IMR-90 (cell line): ENCODE measurements around the gene MNDA. TPM values are rescaled to one million over a fixed set of nuclear protein-coding genes. Genes with fewer than 3 reads are reported as not detected.

ENCODE experiments used
- ATAC-seq: fragments of 200-7000 bp; cut with Tn5 transposase; 2 replicates; pipeline ENCODE4 v1.9.1; 2020; ENCODE audit warnings: low read depth, mild to moderate bottlenecking, moderate library complexity
- BruUV-seq: library from RNA; stranded (reverse); fragments of 400-500 nt; replicated peaks from 2 replicates; lab custom pipeline; 2021; lab: Mats Ljungman, UMichigan
- CTCF ChIA-PET: fragments of 300-600 bp; formaldehyde crosslinking; extraction: SDS; loops from one replicate; lab custom pipeline; 2021; ENCODE audit warnings: antibody characterized with exemption; lab: Yijun Ruan, JAX
- POLR2A ChIA-PET: fragments of 300-600 bp; sonication (Branson Sonifier 250); formaldehyde crosslinking; loops from one replicate; lab custom pipeline; 2022; ENCODE audit warnings: antibody characterized with exemption; ENCODE audit not compliant: unreplicated experiment; lab: Charles Lee
- DNase-seq: peaks from one replicate; pipeline ENCODE4 v3.0.0; 2013
- H2AFZ ChIP-seq: replicated peaks from 2 replicates; pipeline ENCODE3; 2013; ENCODE audit warnings: low read length, mild to moderate bottlenecking; ENCODE audit not compliant: poor library complexity
- H2AK5ac ChIP-seq: 2 replicates; pipeline ENCODE4 v1.6.1; 2013; ENCODE audit warnings: low read depth, low read length, inconsistent platforms
- H2AK9ac ChIP-seq: replicated peaks from 2 replicates; pipeline ENCODE3; 2013; ENCODE audit warnings: mild to moderate bottlenecking, low read depth, low read length, moderate library complexity; ENCODE audit not compliant: poor library complexity
- H2BK120ac ChIP-seq: 2 replicates; pipeline ENCODE4 v1.6.1; 2013; ENCODE audit warnings: low read depth, low read length, inconsistent platforms
- H2BK15ac ChIP-seq: 3 replicates; pipeline ENCODE4 v1.6.1; 2013; ENCODE audit warnings: low read depth, low read length, inconsistent platforms
- H2BK20ac ChIP-seq: 2 replicates; pipeline ENCODE4 v1.6.1; 2013; ENCODE audit warnings: low read depth, mild to moderate bottlenecking, inconsistent platforms, low read length, moderate library complexity
- H2BK5ac ChIP-seq: 2 replicates; pipeline ENCODE4 v1.6.1; 2013; ENCODE audit warnings: mild to moderate bottlenecking, low read depth, low read length, inconsistent platforms; ENCODE audit not compliant: poor library complexity, severe bottlenecking
- H3K14ac ChIP-seq: replicated peaks from 2 replicates; pipeline ENCODE4 v1.6.1; 2013; ENCODE audit warnings: low read depth, low read length, inconsistent platforms
- H3K18ac ChIP-seq: 2 replicates; pipeline ENCODE4 v1.6.1; 2013; ENCODE audit warnings: low read depth, low read length, control low read depth
- H3K23ac ChIP-seq: 2 replicates; pipeline ENCODE4 v1.6.1; 2013; ENCODE audit warnings: low read depth, low read length, inconsistent platforms
- H3K27ac ChIP-seq: 2 replicates; pipeline ENCODE4 v1.5.1; 2013; ENCODE audit warnings: mild to moderate bottlenecking, control low read depth, low read length; ENCODE audit not compliant: insufficient read depth
- H3K27me3 ChIP-seq: 2 replicates; pipeline ENCODE4 v1.6.1; 2013; ENCODE audit warnings: low read length; ENCODE audit not compliant: control insufficient read depth, insufficient read depth
- H3K36me3 ChIP-seq: 2 replicates; pipeline ENCODE4 v1.6.1; 2013; ENCODE audit warnings: low read length, mixed read lengths; ENCODE audit not compliant: control insufficient read depth, insufficient read depth
- H3K4ac ChIP-seq: 2 replicates; pipeline ENCODE4 v1.6.1; 2013; ENCODE audit warnings: low read depth, low read length, inconsistent platforms
- H3K4me1 ChIP-seq: 2 replicates; pipeline ENCODE4 v1.6.1; 2013; ENCODE audit warnings: low read length, mixed read lengths; ENCODE audit not compliant: control insufficient read depth, insufficient read depth
- H3K4me2 ChIP-seq: 2 replicates; pipeline ENCODE4 v1.6.1; 2013; ENCODE audit warnings: low read depth, mild to moderate bottlenecking, control low read depth, low read length, moderate library complexity
- H3K4me3 ChIP-seq: 2 replicates; pipeline ENCODE4 v1.5.1; 2013; ENCODE audit warnings: low read depth, mild to moderate bottlenecking, control low read depth, low read length, moderate library complexity; ENCODE audit not compliant: insufficient read depth
- H3K56ac ChIP-seq: 2 replicates; pipeline ENCODE4 v1.6.1; 2013; ENCODE audit warnings: low read length, inconsistent platforms; ENCODE audit not compliant: insufficient read depth; ENCODE audit errors: extremely low read depth
- H3K79me1 ChIP-seq, 2 experiments: 2 replicates each; pipeline ENCODE4 v1.6.1; 2013; ENCODE audit warnings: low read length in 2 of 2, inconsistent platforms in 1 of 2, low read depth in 1 of 2
- H3K9ac ChIP-seq: 2 replicates; pipeline ENCODE4 v1.6.1; 2013; ENCODE audit warnings: low read depth, low read length, control low read depth
- H3K9me1 ChIP-seq: 2 replicates; pipeline ENCODE4 v1.6.1; 2013; ENCODE audit warnings: low read length, inconsistent platforms; ENCODE audit not compliant: insufficient read depth
- H3K9me3 ChIP-seq: 2 replicates; pipeline ENCODE4 v1.6.1; 2013; ENCODE audit warnings: low read length; ENCODE audit not compliant: control insufficient read depth, insufficient read depth
- H4K20me1 ChIP-seq: 2 replicates; pipeline ENCODE4 v1.6.1; 2013; ENCODE audit warnings: low read length, inconsistent platforms; ENCODE audit not compliant: insufficient read depth
- H4K5ac ChIP-seq: 2 replicates; pipeline ENCODE4 v1.6.1; 2013; ENCODE audit warnings: mild to moderate bottlenecking, low read depth, low read length, control low read depth
- H4K8ac ChIP-seq, 2 experiments: 2 replicates each; pipeline ENCODE4 v1.6.1; 2013; ENCODE audit warnings: low read depth in 2 of 2, low read length in 2 of 2, control low read depth in 1 of 2, inconsistent platforms in 1 of 2
- H4K91ac ChIP-seq: 2 replicates; pipeline ENCODE4 v1.6.1; 2013; ENCODE audit warnings: low read depth, low read length, inconsistent platforms; ENCODE audit not compliant: insufficient read depth
- BHLHE40 ChIP-seq: fragments of 150-350 bp; IDR thresholded peaks from 2 replicates; pipeline ENCODE4 v1.6.1; 2016; ENCODE audit warnings: mild to moderate bottlenecking, low read depth, low read length
- CEBPB ChIP-seq: IDR thresholded peaks from 2 replicates; pipeline ENCODE4 v1.6.1; 2012; ENCODE audit warnings: low read depth, low read length, improper control_type of control experiment
- CHD1 ChIP-seq: IDR thresholded peaks from 2 replicates; pipeline ENCODE4 v1.6.1; 2012; ENCODE audit warnings: low read depth, low read length, improper control_type of control experiment
- FOS ChIP-seq: fragments of 150-350 bp; IDR thresholded peaks from 2 replicates; pipeline ENCODE4 v1.6.1; 2016; ENCODE audit warnings: low read depth, low read length
- MAFK ChIP-seq: IDR thresholded peaks from 2 replicates; pipeline ENCODE4 v1.6.1; 2012; ENCODE audit warnings: low read depth, low read length, improper control_type of control experiment
- MAZ ChIP-seq: IDR thresholded peaks from 2 replicates; pipeline ENCODE4 v1.6.1; 2012; ENCODE audit warnings: low read depth, mild to moderate bottlenecking, low read length, improper control_type of control experiment, moderate library complexity, borderline replicate concordance
- MXI1 ChIP-seq: IDR thresholded peaks from 2 replicates; pipeline ENCODE4 v1.6.1; 2012; ENCODE audit warnings: low read depth, mild to moderate bottlenecking, low read length, moderate library complexity, borderline replicate concordance
- NFE2L2 ChIP-seq: fragments of 150-350 bp; IDR thresholded peaks from 2 replicates; pipeline ENCODE4 v1.6.1; 2016; ENCODE audit warnings: low read depth, mild to moderate bottlenecking, low read length
- POLR2A ChIP-seq: IDR thresholded peaks from 2 replicates; pipeline ENCODE4 v1.6.1; 2012; ENCODE audit warnings: mild to moderate bottlenecking, low read depth, low read length
- RAD21 ChIP-seq: IDR thresholded peaks from 2 replicates; pipeline ENCODE4 v1.6.1; 2012; ENCODE audit warnings: low read length, improper control_type of control experiment
- RCOR1 ChIP-seq: IDR thresholded peaks from 2 replicates; pipeline ENCODE4 v1.6.1; 2012; ENCODE audit warnings: mild to moderate bottlenecking, low read length, improper control_type of control experiment; ENCODE audit not compliant: insufficient replicate concordance
- RFX5 ChIP-seq: IDR thresholded peaks from 2 replicates; pipeline ENCODE4 v1.8.0; 2012; ENCODE audit warnings: low read depth, mild to moderate bottlenecking, low read length, moderate library complexity
- SMC3 ChIP-seq: fragments of 150-350 bp; IDR thresholded peaks from 2 replicates; pipeline ENCODE4 v1.6.1; 2016; ENCODE audit warnings: low read depth, mild to moderate bottlenecking, antibody characterized with exemption, low read length, moderate library complexity
- WGBS, 2 experiments: methylation state at CpG; one replicate each; pipeline versions ENCODE4 v1.1.5 to v1.1.7; 2013; ENCODE audit warnings: missing lambda C conversion rate in 2 of 2; ENCODE audit not compliant: insufficient read length in 1 of 2; ENCODE audit errors: extremely low coverage in 2 of 2; 5-methylcytosine and 5-hydroxymethylcytosine counted together
- dilution Hi-C: fragments of 300-500 bp; cut with HindIII; formaldehyde crosslinking; loops from one replicate; pipeline ENCODE4 v1.14.3; 2018; ENCODE audit warnings: low sequenced_read_pairs; ENCODE audit not compliant: unreplicated experiment
- in situ Hi-C: fragments of 300-500 bp; cut with MboI; formaldehyde crosslinking; loops from 3 replicates; pipeline ENCODE4 v1.14.3; 2019; ENCODE audit warnings: low sequenced_read_pairs, inconsistent platforms, mixed read lengths
- intact Hi-C: fragments of 100-400 bp; cut with micrococcal nuclease; formaldehyde crosslinking; loops from 2 replicates; pipeline ENCODE4 v1.10.0; 2022
- polyA plus RNA-seq, 3 experiments: library from polyadenylated mRNA; depleted of rRNA; stranded (reverse); fragments of >200 nt; gene quantifications; 2 replicates each; pipeline ENCODE4 v1.2.3, GENCODE V29; 2012; ENCODE audit warnings: low replicate concordance in 1 of 3
- total RNA-seq: library from RNA; depleted of rRNA; stranded (reverse); fragments of >200 nt; gene quantifications from 2 replicates; pipeline ENCODE4 v1.2.3, GENCODE V29; 2012
- TF ChIP-seq, protein P1 (sequence below): fragments of 150-350 bp; IDR thresholded peaks from 2 replicates; pipeline ENCODE4 v1.6.1; 2017; ENCODE audit warnings: mild to moderate bottlenecking, antibody characterized with exemption, low read length, low read depth
- TF ChIP-seq, protein P2 (sequence below): conservative IDR thresholded peaks from 2 replicates; pipeline ENCODE4 v1.5.1; 2012; ENCODE audit warnings: mild to moderate bottlenecking, low read depth, low read length, improper control_type of control experiment
- TF ChIP-seq, protein P3 (sequence below): fragments of 150-350 bp; IDR thresholded peaks from 2 replicates; pipeline ENCODE4 v1.6.1; 2016; ENCODE audit warnings: low read depth, mild to moderate bottlenecking, low read length, moderate library complexity, borderline replicate concordance

The MNDA gene
- total and polyA plus RNA-seq, 2 of the 4 experiments (the other 2 are of a cell fraction): not detected

DNA sequence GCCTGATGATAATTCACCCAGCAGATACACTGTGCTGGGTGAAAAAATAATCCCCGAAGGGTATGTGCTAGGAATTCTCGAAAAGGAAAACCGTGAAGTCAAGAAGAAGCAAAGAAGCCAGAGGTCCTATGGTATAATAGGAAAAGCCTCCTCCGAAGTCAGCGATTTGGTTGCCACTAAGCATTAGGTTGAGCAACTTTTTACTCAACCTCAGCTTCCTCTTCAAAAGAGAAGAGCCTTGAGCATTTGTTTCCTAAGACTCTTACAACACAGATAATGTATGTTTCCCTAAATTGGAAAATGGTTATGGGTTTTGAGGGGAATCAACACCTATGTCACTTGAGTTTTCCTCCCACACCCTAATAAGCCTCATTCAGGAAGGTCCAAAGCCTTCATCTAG, 21.3 kb upstream of the MNDA start:
- no peaks in the 10 kb centered on the region for H3K36me3 ChIP-seq
- no peak overlapping the region for H2AK5ac ChIP-seq
- H3K4me3 ChIP-seq: no peak overlapping the region
- no peaks in the 10 kb centered on the region for H4K20me1 ChIP-seq
- no peaks in the 10 kb centered on the region; the same call in 1 of the 2 replicates for H3K9me1 ChIP-seq
- H4K8ac ChIP-seq: no peak overlapping the region
- intact Hi-C loops: no loop called here
- no peak overlapping the region for H3K23ac ChIP-seq
- DNase-seq: no peak
- no peak overlapping the region for H2BK120ac ChIP-seq
- BruUV-seq: no TSS peak
- H3K4me2 ChIP-seq: no peak overlapping the region
- H3K9me3 ChIP-seq: no peaks in the 10 kb centered on the region; the same call in 1 of the 2 replicates
- POLR2A ChIA-PET: no interaction called here
- H4K5ac ChIP-seq: no peak overlapping the region
- no peaks in the 10 kb centered on the region for H3K4me1 ChIP-seq
- H3K9ac ChIP-seq: no peak overlapping the region
- H3K18ac ChIP-seq: no peak overlapping the region
- no peak overlapping the region for H3K56ac ChIP-seq
- H3K27ac ChIP-seq: no peak overlapping the region
- no peaks in the 10 kb centered on the region for H3K27me3 ChIP-seq
- in situ Hi-C loops: no loop called here
- no peak overlapping the region for H2BK20ac ChIP-seq
- no peak overlapping the region for H2BK5ac ChIP-seq
- ATAC-seq: no peak
- H2AFZ ChIP-seq: no peak overlapping the region
- H2BK15ac ChIP-seq: no peak overlapping the region
- CTCF ChIA-PET: no interaction called here
- dilution Hi-C loops: no loop called here
- no CpG with 5 or more reads among the region's 5 CpGs for WGBS, 2 experiments
- TF ChIP-seq POLR2A (no peak), NFE2L2 (no peak), CEBPB (no peak), MXI1 (no peak), RCOR1 (no peak), RAD21 (no peak), CHD1 (no peak), MAZ (no peak), BHLHE40 (no peak), MAFK (no peak), SMC3 (no peak), FOS (no peak), RFX5 (no peak)
- TF ChIP-seq, protein P1, sequence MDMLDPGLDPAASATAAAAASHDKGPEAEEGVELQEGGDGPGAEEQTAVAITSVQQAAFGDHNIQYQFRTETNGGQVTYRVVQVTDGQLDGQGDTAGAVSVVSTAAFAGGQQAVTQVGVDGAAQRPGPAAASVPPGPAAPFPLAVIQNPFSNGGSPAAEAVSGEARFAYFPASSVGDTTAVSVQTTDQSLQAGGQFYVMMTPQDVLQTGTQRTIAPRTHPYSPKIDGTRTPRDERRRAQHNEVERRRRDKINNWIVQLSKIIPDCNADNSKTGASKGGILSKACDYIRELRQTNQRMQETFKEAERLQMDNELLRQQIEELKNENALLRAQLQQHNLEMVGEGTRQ: no peak
- TF ChIP-seq, protein P2, sequence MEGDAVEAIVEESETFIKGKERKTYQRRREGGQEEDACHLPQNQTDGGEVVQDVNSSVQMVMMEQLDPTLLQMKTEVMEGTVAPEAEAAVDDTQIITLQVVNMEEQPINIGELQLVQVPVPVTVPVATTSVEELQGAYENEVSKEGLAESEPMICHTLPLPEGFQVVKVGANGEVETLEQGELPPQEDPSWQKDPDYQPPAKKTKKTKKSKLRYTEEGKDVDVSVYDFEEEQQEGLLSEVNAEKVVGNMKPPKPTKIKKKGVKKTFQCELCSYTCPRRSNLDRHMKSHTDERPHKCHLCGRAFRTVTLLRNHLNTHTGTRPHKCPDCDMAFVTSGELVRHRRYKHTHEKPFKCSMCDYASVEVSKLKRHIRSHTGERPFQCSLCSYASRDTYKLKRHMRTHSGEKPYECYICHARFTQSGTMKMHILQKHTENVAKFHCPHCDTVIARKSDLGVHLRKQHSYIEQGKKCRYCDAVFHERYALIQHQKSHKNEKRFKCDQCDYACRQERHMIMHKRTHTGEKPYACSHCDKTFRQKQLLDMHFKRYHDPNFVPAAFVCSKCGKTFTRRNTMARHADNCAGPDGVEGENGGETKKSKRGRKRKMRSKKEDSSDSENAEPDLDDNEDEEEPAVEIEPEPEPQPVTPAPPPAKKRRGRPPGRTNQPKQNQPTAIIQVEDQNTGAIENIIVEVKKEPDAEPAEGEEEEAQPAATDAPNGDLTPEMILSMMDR: no peak
- TF ChIP-seq, protein P3, sequence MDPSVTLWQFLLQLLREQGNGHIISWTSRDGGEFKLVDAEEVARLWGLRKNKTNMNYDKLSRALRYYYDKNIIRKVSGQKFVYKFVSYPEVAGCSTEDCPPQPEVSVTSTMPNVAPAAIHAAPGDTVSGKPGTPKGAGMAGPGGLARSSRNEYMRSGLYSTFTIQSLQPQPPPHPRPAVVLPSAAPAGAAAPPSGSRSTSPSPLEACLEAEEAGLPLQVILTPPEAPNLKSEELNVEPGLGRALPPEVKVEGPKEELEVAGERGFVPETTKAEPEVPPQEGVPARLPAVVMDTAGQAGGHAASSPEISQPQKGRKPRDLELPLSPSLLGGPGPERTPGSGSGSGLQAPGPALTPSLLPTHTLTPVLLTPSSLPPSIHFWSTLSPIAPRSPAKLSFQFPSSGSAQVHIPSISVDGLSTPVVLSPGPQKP: no peak
- H3K79me1 ChIP-seq: no peaks in the 10 kb centered on the region
- no peak overlapping the region for H4K91ac ChIP-seq
- no peak overlapping the region for H3K4ac ChIP-seq
- no peak overlapping the region for H2AK9ac ChIP-seq
- no peak overlapping the region for H3K14ac ChIP-seq
